ENCODE results near the gene GAA. TPM values are rescaled to one million over a fixed set of nuclear protein-coding genes. Genes with fewer than 3 reads are reported as not detected.

Gene GAA
- total RNA-seq (2014; rRNA removed; shearing (Covaris generic)), result 40.9 and 45.7 TPM in 2 replicates

DNA sequence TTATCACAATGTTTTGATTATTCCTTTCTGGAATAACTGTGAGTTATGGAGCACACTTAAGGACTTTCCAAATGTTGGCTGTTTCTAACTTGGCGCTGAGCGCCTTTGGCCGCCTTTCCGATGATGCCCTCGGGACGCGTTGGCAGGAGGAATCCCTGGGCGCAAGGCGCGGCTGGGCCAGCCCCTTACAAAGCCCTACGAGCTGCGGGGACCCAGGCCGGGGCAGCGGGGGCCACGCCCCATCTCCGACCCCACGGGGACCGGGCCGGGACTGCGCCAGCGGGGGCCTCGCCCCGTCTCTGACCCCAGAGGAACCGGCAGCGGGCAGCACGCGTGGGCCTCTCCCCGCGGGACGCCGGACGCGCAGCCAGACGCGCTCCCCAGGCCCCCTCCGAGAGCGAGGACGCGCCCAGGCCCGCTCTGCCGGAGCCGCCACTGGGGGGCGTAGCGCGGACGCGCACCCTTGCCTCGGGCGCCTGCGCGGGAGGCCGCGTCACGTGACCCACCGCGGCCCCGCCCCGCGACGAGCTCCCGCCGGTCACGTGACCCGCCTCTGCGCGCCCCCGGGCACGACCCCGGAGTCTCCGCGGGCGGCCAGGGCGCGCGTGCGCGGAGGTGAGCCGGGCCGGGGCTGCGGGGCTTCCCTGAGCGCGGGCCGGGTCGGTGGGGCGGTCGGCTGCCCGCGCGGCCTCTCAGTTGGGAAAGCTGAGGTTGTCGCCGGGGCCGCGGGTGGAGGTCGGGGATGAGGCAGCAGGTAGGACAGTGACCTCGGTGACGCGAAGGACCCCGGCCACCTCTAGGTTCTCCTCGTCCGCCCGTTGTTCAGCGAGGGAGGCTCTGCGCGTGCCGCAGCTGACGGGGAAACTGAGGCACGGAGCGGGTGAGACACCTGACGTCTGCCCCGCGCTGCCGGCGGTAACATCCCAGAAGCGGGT lies at the start of gene GAA:
Gene GAA, plus strand, starts transcription at position 571 of the 935 bp plus-strand sequence. CDS start 3,006 bp downstream, outside the sequence.
- DNase-seq (ENCODE audit: low spot score), result peak; percentile 72

DNA sequence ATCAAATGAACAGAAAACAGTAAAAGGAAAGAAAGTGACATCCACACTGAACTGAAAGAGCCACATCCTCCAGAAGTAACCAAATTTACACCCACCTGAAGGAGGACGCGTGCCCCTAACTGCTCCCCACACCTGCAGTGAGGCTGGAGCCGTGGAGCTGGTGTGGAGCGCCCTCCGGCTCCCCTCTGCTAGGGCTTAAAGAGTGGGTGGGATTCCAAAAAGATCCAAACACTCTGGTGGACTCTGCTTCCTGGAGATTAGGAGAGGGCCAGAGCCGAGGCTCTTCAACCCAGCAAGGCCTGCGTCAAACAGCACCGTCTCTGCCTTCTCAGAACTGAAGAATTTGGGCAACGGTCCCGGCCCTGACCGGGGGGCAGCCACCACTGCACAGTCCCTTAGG lies 49.7 kb upstream of the GAA start:
- DNase-seq (ENCODE audit: low spot score), result no peak

DNA sequence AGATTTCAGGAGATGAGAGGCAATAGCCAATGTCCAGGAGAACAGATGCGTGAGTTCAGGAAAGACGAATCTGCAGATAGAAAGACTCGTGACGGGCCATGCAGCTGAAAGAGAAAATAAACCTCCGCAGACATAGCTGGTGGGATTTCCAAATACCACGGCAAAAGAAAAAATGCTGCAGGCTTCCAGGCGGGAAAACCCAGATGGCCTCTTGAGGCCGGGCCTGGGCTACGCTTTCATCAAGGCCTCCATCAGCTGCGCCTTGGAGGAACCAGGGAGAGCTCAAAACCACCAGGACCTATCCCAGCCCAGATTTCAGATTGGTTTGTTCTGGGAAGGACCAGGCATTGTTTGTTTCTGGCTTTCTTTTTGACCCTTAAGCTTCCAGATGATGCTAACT lies 48.3 kb upstream of the GAA start:
- DNase-seq (ENCODE audit: low spot score), result no peak

DNA sequence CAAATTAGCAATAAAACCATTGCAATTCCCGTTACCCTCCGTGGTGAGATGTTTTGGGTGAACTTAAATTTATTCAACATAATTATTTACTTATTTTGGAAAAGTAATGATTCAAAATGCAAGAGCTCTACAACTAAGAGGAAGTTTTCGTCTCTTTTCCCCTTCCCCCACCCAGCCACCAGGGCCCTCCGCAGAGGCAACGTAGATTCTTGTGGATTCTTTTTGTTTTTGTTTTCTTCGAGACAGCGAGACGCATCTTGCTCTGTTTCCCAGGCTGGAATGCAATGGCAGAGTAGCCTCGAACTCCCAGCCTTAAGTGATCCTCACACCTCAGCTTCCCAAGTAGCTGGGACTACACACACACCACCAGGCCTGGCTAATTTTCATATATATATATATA lies 45.8 kb upstream of the GAA start:
- DNase-seq (ENCODE audit: low spot score), result no peak

DNA sequence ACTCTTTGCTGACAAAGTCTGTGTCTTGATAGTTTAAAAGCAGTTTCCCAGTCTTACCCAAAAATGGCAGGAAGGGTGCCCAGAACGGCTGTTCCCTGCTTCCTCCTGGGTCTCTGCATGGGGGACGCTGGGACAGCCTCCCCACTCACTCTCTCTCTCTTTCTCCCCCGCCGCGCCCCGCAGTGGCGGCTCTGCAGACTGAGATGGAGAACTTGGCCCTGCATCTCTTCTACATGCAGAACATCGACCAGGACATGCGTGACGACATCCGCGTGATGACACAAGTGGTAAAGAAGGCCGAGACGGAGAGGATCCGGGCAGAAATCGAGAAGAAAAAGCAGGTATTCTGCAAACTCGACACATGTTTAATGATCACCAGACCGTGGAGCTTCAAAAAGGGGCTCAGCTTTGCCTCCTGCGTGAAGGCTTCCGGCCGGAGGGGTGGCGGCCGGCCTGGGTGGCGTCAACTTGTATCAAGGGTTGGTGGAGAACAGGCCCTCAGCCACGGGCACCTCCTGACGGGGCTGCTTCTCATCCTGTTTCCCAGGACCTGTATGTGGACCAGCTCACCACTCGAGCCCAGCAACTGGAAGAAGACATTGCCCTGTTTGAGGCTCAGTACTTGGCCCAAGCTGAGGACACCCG lies 42.9 kb upstream of the GAA start:
- no peak for DNase-seq (ENCODE audit: low spot score)

DNA sequence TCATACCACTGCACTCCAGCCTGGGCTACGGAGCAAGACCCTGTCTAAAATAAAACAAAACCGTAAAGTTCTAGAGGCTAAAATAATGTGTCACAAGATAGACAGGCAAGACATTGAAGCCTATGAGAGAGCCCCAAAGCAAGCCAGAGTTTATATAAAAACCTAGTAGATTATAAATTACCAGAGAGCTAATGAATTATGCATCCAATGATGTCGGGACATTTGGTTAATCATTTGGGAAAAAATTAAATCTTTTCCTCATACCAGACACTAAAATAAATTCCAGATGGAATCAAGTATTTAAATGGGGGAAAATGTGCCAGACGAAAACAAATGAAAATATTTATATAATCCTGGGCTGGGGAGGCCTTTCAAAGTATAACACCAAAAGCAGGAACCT lies 40.7 kb upstream of the GAA start:
- no peak for DNase-seq (ENCODE audit: low spot score)

DNA sequence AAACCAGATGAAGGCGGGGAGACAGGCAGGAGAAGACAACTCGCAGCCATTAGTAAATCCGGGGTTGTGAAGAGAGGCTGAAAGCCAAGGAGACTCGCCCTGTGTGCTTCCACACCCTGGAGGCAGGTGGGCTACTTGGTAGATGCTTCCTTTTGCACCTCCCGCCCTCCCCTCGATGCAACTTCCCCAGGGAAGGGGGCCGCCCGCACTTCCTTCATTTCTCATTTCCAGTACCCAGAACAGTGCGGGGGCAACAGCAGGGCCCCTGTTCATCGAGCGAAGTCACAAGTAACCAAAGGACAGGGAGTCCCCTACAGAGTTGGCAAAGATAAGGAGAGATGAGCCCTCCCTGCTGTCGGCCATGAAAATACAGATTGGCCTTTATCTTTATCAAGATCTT lies 40.0 kb upstream of the GAA start:
- DNase-seq (ENCODE audit: low spot score), result no peak

DNA sequence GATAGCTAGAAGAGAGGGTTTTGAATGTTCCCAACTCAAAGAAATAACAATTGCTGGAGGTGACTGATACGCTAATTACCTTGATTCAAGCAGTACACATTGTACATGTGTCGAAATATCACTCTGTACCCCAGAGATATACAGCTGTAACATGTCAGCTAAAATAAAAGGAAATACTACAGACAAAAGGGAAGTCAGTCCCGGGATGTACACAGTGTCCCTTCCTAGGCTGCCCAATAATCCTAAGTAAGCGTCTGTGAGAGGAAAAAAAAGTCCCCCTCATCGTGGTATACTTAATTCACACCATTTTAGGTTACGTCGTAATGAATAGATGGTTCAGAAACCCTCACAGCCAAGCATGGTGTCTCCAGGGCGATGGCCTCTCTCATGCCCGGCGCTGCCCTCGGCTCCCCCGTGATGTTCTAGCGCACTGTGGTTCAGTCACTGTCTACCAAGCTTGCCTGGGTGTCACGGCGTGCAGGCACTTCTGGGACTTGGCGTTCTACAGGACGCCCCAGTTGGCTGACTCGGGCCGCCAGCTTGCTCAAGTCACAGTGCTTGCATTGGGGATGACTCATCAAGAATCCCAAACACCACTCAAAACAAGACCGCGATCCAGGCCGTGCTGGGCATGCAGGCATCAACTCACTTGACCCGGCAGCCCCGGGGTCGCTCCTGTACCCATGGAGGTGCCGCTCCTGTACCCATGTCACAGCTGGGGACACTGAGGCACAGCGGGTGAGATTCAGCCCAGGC lies 37.4 kb upstream of the GAA start:
- DNase-seq (ENCODE audit: low spot score), result peak; percentile 91

DNA sequence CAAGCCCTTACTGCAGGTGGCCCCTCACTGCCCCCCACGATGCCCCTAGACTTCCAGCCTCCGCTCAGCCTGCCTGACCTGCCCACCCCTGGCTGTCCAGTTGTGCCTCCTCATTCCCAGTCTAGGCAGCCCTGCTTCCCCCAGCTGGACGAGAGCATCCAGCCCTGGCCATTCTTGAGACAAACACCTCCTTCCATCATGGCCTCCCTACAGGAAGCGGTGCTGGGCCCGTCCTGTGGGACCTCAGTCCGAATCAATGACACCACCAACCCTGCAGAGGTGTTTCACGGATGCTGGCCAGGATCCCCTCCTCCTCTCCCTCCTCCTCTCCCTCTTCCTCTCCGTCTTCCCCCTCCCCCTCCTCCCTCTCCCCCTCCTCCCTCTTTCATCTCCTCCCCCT lies 36.7 kb upstream of the GAA start:
- DNase-seq (ENCODE audit: low spot score), result no peak

DNA sequence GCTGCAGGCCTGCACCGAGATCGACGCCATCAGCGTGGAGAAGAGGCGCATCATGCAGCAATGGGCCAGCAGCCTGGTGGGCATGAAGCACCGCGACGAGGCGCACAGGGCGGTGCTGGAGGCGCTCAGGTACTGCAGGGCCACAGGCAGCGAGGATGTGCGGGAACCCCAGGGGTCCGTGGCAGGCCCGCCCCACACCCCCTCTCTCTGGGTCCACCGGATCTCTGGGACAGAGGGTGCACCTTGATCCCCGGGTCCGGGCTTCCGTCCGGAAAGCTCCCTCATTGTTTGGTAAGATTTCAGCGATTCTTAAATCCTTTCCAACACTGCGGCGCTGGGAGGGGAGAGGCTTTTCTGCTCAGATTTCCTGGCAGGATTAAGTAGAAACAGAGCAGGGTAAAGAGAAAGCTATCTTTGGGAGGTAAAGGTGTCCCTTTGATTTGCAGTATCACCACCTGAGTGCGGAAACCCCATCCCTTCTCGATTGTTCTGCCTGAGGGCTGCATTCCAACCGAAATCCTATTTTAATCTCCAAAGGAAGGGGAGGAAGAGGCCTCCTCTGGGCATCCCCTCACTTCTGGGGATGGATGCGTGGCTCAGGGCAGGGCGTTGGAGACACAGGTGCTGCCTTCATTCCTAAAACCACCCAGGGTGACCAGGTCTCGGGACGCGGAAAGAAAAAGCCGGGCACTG lies 35.8 kb upstream of the GAA start:
- no peak for DNase-seq (ENCODE audit: low spot score)

DNA sequence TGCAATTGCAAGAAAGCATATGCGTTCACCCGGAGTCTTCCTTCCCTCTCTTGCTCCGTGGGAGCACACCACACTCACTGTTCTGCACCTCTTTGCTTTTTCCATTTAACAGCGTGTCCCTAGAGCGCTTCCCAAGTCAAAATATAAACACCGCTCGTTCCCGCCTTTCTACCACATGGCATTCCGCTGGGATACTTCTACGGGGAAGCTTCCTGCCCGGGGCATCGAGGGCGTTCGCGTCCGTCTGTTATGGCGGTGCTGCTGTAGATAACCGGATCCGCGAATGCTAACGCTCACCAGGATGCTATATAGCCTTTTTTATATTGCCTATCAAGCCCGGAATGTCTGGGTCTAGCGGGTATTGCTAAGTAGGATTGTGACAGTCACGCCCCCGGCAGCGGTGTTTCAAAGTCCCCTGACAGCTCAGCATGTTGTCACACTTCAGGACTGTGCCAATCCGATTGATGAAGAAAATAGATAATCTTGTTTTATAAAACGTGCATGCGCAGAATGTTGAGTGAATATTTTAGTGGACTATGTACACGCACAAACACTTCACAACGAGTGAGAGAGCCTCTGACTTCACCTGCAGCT lies 33.9 kb upstream of the GAA start:
- DNase-seq (ENCODE audit: low spot score), result no peak

DNA sequence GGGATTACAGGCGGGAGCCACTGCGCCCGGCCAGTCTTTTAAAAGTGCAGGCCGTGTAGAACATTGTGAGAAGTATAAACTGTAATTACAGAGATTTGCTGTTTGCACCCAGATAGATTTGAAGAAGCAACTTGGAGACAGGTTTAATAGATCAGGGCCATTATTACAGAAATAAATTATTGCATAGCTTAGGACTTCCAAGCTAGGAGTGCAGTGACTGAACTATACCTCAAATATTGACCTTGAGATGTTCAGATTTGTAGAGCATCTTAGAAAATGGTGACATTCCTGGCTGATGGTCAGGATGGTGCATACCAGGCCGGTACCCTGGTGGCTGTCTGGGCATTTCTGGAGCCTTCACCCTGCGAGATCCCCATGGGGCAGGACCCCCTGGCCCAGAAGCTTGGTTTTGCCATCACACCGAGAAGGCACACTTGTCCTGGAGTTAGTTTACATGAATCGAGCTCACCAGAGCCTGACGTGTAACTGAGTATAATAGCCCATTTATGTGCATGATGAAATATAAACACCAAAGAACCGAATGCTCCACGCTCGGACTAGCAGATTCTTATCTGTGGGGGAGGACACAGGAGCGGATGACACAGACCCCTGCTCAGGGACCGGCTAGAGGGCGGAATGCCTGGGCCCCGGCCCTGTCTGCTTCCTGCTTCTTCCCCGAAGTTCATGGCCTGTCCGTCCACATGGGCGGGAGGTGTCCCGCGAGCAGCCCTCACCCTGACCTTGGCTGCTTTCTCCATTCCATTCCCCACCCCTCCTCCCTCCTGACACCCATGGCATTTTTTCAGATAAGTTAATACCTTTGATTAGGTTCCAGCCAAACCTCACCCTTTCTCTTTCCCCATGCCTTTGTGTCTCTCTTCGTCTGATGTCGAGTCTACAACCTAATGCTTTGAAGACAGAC lies 32.8 kb upstream of the GAA start:
- peak; percentile 90 for DNase-seq (ENCODE audit: low spot score)

DNA sequence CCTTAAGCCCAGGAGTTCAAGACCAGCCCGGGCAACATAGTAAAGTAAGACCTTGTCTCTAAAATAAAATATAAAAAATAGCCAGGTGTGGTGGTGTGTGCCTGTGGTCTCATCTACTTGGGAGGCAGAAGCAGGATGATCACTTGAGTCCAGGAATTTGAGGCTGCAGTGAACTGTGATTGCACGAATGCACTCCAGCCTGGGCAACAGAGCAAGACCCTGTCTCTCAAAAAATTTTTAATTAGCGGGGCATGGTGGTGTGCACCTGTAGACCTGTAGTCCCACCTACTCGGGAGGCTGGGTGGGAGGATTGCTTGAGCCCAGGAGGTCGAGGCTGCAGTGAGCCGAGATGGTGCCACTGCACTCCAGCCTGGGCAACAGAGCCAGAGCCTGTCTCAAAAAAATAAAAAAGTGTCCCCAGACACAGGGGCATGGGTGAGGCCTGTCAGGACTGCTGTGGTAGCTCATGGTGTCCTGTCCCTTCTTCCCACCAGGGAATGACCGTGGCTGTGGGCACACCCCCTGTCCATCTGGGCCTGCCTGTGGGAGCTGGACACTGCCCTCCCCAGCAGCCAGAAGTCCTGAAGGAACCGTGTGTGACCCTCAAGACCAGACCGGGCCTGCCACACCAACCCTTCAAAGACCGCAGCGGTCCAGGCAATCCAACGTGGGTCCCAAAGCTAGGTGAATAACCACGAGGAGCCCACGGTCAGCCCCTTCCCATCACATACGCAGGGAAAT lies 30.8 kb upstream of the GAA start:
- DNase-seq (ENCODE audit: low spot score), result no peak

DNA sequence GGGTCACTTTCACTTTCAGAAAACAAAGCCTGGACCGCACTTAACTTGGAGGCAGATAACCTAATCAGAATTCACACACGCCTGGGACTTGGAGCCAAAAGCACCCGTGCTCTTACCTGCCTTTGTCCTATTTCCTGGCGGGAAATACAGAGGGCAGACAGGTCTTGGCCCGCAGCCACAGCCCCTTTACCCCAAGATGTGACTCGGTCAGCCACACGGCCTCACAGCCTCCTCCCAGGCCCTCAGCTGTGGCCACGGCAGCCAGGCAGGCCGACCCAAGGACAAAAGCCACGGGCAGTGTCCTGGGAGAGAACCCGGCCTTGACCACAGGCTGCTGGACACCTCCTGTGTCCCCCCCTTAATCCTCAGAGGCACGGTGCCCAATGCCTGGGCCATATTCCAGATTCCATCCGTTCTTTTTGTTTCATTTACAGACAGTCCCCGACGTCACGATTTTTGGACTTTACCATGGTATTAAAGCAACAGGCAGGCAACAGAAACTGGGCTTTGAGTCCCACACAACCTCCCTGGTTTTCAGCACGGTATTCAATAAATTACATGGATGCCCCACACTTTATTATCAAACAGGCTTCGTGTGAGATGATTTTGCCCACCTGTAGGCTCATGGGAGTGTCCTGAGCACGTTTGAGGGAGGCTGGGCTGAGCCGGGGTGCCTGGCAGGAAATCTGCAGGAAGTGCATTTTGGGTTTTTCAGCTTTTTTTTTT lies 30.1 kb upstream of the GAA start:
- no peak for DNase-seq (ENCODE audit: low spot score)

DNA sequence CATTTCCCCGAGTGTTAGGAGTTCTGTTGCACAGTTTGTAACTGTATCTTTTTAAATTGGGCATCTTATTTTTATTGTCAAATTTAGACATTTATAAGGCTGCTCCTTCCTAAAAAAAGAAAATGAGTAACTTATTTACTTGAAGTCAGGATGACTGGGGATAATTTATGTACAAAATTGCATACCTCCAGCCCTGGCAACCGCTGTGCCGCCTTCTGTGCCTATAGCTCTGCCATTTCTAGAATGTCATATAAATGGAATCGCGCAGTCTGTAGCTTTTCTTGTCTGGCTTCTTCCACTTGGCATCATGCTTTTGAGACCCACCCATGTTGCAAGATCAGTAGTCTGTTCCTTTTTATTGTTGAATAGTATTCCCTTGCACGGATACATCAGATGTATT lies 29.0 kb upstream of the GAA start:
- DNase-seq (ENCODE audit: low spot score), result no peak

DNA sequence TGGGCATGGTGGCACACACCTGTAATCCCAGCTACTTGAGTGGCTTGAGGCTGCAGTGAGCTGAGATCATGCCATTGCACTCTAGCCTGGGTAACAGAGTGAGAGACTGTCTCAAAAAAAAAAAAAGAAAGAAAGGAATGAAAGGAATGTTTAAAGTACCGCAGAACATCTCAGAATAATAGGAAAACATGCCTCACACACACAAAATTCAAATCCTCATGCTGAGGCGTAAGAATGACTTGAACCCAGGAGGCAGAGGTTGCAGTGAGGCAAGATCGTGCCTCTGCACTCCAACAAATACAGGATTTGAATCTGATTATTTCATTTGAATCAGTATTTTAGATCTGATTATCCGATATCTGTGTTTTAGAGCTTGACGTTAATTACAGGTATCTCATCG lies 21.3 kb upstream of the GAA start:
- DNase-seq (ENCODE audit: low spot score), result no peak

DNA sequence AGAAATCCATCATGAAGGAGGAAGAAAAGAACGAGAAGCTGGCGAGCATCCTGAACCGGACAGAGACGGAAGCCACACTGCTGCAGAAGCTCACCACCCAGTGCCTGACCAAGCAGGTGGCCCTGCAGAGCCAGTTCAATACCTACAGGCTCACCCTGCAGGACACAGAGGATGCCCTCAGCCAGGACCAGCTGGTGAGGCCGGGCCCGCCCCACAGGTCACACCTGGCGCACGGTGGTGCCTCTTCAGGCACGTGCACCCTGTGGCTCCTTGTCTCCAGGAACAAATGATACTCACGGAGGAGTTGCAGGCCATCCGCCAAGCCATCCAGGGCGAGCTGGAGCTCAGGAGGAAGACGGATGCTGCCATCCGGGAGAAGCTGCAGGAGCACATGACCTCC lies 19.8 kb upstream of the GAA start:
- no peak for DNase-seq (ENCODE audit: low spot score)

DNA sequence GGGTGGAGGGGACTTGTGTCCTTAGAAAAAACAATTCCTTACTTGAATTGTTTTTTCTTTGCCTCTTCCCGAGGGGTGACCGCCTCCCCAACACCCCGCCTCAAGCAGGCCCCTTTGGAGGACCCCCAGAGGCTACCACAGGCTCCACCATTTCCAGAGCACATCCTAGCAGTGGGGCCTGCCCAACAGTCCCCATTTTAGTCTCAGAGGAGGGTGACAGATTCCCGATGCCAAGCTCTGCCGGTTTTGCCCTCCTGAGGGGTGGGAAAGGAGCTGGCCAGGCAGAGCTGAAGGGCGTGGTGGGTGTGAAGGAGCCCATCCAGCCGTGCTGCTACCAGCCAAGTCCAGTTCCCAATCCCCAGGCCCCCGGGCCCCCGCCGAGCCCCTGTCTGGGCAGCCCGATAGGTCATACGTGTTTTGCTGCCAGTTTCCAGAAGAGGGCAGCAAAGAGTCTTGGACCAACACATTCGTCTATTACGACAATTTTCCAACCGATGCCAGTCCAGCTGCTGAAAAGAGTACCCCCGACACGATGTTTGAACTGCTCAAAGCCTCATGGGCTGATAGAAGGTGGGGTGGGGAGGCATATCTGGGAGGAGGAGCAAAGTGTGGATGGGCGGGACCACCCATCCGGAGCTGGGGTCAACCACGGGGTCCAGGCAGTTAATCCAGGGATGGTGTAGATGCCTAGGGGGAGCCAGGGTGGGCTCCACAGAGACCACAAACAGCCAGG lies 18.8 kb upstream of the GAA start:
- DNase-seq (ENCODE audit: low spot score), result peak; percentile 85

Measured in H4 (cell line).